Stomach smooth muscle (tissue), 2 donors: ENCODE data around the gene GPR61.

ENCODE experiments used
- H3K27ac ChIP-seq: one replicate; pipeline ENCODE4 v1.7.0; 2013; ENCODE audit warnings: mild to moderate bottlenecking, low read length, inconsistent platforms
- H3K27me3 ChIP-seq, 2 donors: one replicate each; pipeline ENCODE4 v1.7.0; 2013; ENCODE audit warnings: low read length in 2 of 2; ENCODE audit not compliant: insufficient read depth in 2 of 2, control insufficient read depth in 1 of 2
- H3K36me3 ChIP-seq, 2 donors: one replicate each; pipeline ENCODE4 v1.7.0; 2013; ENCODE audit warnings: low read length in 2 of 2; ENCODE audit not compliant: control insufficient read depth in 2 of 2, insufficient read depth in 2 of 2
- H3K4me1 ChIP-seq: one replicate; pipeline ENCODE4 v1.7.0; 2013; ENCODE audit warnings: low read length; ENCODE audit not compliant: control insufficient read depth, insufficient read depth
- H3K4me3 ChIP-seq, 2 donors: one replicate each; pipeline ENCODE4 v1.7.0; 2013; ENCODE audit warnings: low read length in 2 of 2
- H3K9ac ChIP-seq, 2 donors: one replicate each; pipeline ENCODE4 v1.7.0; 2013; ENCODE audit warnings: low read length in 2 of 2, mild to moderate bottlenecking in 1 of 2
- H3K9me3 ChIP-seq, 2 donors: one replicate each; pipeline ENCODE4 v1.7.0; 2013; ENCODE audit warnings: low read length in 2 of 2; ENCODE audit not compliant: control insufficient read depth in 2 of 2
- donor health status: healthy.
- donor health status: Pancreatic carcinoma.

GPR61 gene

GRCh38 chr1:109537450-109538178 is 2.1 kb upstream of the GPR61 start:
- H3K27ac ChIP-seq = no peak overlapping the region
- H3K36me3 ChIP-seq = no peaks in the 10 kb centered on the region
- no peak overlapping the region for H3K9ac ChIP-seq
- H3K4me1 ChIP-seq = peaks cover 27% of the 10 kb centered on the region
- H3K27me3 ChIP-seq = no peaks in the 10 kb centered on the region
- no peak overlapping the region for H3K4me3 ChIP-seq
- no peaks in the 10 kb centered on the region for H3K9me3 ChIP-seq

GRCh38 chr1:109538827-109539555 is 681 bp upstream of the GPR61 start:
- Histone ChIP-seq H3K9ac (no peak overlapping the region), H3K4me1 (peaks cover 25% of the 10 kb centered on the region), H3K27me3 (no peaks in the 10 kb centered on the region), H3K36me3 (no peaks in the 10 kb centered on the region), H3K27ac (no peak overlapping the region), H3K9me3 (no peaks in the 10 kb centered on the region), H3K4me3 (no peak overlapping the region)

GRCh38 chr1:109541102-109541501 is 1.4 kb downstream of the GPR61 start:
- no peaks in the 10 kb centered on the region for H3K27me3 ChIP-seq
- H3K4me1 ChIP-seq = peaks cover 9% of the 10 kb centered on the region
- no peak overlapping the region for H3K9ac ChIP-seq
- no peaks in the 10 kb centered on the region for H3K36me3 ChIP-seq
- H3K9me3 ChIP-seq = no peaks in the 10 kb centered on the region
- no peak overlapping the region for H3K4me3 ChIP-seq
- no peak overlapping the region for H3K27ac ChIP-seq

- Histone ChIP-seq H3K27me3 (no peaks in the 10 kb centered on the region), H3K27ac (no peak overlapping the region), H3K36me3 (no peaks in the 10 kb centered on the region), H3K4me1 (peaks cover 7% of the 10 kb centered on the region), H3K9ac (no peak overlapping the region), H3K9me3 (no peaks in the 10 kb centered on the region), H3K4me3 (no peak overlapping the region)
Measured at GRCh38 chr1:109542657-109543056, 3.0 kb downstream of the GPR61 start.

- Histone ChIP-seq H3K9ac (no peak overlapping the region), H3K36me3 (no peaks in the 10 kb centered on the region), H3K4me1 (peaks cover 10% of the 10 kb centered on the region), H3K9me3 (no peaks in the 10 kb centered on the region), H3K27ac (no peak overlapping the region), H3K4me3 (no peak overlapping the region), H3K27me3 (no peaks in the 10 kb centered on the region)
Measured at GRCh38 chr1:109543283-109543987, 3.8 kb downstream of the GPR61 start.

- Histone ChIP-seq H3K4me3 (no peak overlapping the region), H3K9ac (no peak overlapping the region), H3K27me3 (no peaks in the 10 kb centered on the region), H3K27ac (no peak overlapping the region), H3K36me3 (no peaks in the 10 kb centered on the region), H3K4me1 (peaks cover 10% of the 10 kb centered on the region), H3K9me3 (no peaks in the 10 kb centered on the region)
Measured at GRCh38 chr1:109543988-109544735, 4.5 kb downstream of the GPR61 start.

GRCh38 chr1:109546311-109547109 is 6.8 kb downstream of the GPR61 start:
- no peaks in the 10 kb centered on the region for H3K36me3 ChIP-seq
- H3K27me3 ChIP-seq = no peaks in the 10 kb centered on the region
- peak overlapping the region; percentile 79 to 97 for H3K4me3 ChIP-seq
- H3K9ac ChIP-seq = peak overlapping the region; percentile 0 to 85
- H3K9me3 ChIP-seq = no peaks in the 10 kb centered on the region
- H3K27ac ChIP-seq = peak overlapping the region; percentile 66
- peaks cover 10% of the 10 kb centered on the region for H3K4me1 ChIP-seq

GRCh38 chr1:109547463-109548320 is 8.0 kb downstream of the GPR61 start:
- Histone ChIP-seq H3K4me1 (peaks cover 10% of the 10 kb centered on the region), H3K36me3 (no peaks in the 10 kb centered on the region), H3K27ac (peak overlapping the region; percentile 95), H3K4me3 (peak overlapping the region; percentile 79 to 97), H3K9me3 (no peaks in the 10 kb centered on the region), H3K27me3 (no peaks in the 10 kb centered on the region), H3K9ac (peak overlapping the region; percentile 85 to 94)
